ENCODE results near the gene C9orf72.

Gene C9orf72

DNA sequence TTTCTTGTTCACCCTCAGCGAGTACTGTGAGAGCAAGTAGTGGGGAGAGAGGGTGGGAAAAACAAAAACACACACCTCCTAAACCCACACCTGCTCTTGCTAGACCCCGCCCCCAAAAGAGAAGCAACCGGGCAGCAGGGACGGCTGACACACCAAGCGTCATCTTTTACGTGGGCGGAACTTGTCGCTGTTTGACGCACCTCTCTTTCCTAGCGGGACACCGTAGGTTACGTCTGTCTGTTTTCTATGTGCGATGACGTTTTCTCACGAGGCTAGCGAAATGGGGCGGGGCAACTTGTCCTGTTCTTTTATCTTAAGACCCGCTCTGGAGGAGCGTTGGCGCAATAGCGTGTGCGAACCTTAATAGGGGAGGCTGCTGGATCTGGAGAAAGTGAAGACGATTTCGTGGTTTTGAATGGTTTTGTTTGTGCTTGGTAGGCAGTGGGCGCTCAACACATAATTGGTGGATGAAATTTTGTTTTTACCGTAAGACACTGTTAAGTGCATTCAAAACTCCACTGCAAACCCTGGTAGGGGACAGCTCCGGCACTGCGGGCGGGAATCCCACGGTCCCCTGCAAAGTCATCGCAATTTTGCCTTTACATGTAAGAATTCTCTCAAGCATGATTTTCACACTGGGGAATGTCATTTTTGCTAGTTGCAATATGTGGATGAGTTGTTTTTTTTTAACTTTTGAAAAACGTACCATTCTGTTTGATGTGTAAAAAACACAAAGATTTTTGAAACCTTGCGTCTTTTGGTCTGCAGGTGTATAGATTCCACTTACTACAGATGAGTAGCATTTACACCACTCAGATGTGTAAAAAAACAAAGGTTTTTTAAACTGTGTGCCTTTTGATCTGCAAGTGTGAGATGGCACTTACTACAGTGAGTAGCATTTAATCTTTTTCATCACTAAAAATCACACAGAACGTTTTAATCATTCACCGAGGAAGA lies 631 bp upstream of the C9orf72 start:
- no peak for TF ChIP-seq ZFX (IDR thresholded peaks at IDR 0.05)
- TF ChIP-seq, protein P1, sequence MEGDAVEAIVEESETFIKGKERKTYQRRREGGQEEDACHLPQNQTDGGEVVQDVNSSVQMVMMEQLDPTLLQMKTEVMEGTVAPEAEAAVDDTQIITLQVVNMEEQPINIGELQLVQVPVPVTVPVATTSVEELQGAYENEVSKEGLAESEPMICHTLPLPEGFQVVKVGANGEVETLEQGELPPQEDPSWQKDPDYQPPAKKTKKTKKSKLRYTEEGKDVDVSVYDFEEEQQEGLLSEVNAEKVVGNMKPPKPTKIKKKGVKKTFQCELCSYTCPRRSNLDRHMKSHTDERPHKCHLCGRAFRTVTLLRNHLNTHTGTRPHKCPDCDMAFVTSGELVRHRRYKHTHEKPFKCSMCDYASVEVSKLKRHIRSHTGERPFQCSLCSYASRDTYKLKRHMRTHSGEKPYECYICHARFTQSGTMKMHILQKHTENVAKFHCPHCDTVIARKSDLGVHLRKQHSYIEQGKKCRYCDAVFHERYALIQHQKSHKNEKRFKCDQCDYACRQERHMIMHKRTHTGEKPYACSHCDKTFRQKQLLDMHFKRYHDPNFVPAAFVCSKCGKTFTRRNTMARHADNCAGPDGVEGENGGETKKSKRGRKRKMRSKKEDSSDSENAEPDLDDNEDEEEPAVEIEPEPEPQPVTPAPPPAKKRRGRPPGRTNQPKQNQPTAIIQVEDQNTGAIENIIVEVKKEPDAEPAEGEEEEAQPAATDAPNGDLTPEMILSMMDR (conservative IDR thresholded peaks at IDR 0.05) = no peak
- H3K27ac ChIP-seq = peak overlapping the region; percentile 72

DNA sequence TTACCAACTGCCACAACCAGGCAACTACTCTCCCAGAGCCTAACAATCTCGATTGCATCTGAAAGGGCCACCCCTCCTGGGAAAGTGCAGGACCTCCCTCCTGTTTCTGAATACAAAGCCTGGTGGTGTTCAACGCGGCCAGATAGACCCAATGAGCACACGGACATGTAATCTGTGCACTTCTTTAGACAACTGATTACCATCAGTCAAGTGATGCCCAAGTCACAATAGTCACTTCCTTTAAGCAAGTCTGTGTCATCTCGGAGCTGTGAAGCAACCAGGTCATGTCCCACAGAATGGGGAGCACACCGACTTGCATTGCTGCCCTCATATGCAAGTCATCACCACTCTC lies 739 bp downstream of the C9orf72 start:
- H3K27ac ChIP-seq = peak overlapping the region; percentile 72
- TF ChIP-seq, protein P1 (conservative IDR thresholded peaks at IDR 0.05) = no peak
- no peak for TF ChIP-seq ZFX (IDR thresholded peaks at IDR 0.05)

DNA sequence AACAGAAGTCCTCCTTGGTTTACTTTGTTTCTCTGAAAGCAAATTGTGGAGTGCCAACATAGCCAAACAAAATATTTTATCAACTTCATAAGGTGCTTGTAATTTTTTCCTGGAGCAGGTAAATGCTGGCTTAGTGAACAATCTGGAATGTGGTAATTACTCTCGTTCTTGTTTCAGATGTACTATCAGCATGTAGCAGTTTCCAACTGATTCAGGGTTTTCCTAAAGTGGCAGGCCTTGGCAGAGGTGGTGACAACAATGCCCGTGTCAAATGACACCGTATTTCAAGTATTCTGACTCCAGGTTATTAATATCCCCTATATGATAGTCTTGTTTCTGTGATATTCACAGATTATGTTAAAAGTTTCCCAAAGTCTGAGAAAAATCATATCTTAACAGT lies 1.2 kb downstream of the C9orf72 start:
- H3K27ac ChIP-seq = no peak overlapping the region
- TF ChIP-seq ZFX (IDR thresholded peaks at IDR 0.05) = no peak
- TF ChIP-seq, protein P1 (conservative IDR thresholded peaks at IDR 0.05) = no peak

DNA sequence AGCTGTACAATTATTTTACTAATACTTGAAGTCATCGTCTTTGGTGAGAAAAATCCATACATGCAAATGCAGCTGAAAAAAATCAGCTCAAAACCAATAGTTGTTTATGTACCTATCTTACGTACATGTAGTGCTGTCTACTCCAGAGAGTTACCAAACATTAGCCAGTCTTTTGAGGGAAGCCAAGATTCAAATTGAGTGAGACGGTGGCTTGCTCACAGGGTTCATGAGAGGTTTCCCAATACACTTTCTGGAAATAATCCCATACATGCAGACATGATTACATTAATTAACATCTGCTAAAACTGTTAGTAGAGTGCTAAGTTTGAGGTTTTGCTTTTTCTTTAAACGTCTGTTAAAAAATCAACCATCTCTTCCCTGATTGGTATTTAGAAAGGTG lies 2.3 kb downstream of the C9orf72 start:
- no peak overlapping the region for H3K27ac ChIP-seq
- TF ChIP-seq, protein P1 (conservative IDR thresholded peaks at IDR 0.05) = no peak
- no peak for TF ChIP-seq ZFX (IDR thresholded peaks at IDR 0.05)

DNA sequence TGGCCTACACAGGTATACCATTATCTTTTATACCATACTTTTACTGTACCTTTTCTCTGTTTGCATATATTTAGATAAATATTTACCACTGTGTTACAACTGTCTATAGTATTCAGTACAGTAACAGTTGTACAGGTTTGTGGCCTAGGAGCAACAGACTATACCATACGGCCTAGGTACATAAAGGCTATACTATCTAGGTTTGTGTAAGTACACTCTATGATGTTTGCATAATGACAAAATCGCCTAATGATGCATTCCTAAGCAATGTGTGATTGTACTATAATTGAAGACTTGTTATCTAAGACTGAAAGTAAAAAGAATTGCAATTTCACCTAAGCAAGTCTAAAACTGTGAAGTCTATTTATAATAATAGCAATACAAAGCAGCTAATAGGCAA lies 3.9 kb downstream of the C9orf72 start:
- TF ChIP-seq ZFX (IDR thresholded peaks at IDR 0.05) = no peak
- TF ChIP-seq, protein P1 (conservative IDR thresholded peaks at IDR 0.05) = no peak

DNA sequence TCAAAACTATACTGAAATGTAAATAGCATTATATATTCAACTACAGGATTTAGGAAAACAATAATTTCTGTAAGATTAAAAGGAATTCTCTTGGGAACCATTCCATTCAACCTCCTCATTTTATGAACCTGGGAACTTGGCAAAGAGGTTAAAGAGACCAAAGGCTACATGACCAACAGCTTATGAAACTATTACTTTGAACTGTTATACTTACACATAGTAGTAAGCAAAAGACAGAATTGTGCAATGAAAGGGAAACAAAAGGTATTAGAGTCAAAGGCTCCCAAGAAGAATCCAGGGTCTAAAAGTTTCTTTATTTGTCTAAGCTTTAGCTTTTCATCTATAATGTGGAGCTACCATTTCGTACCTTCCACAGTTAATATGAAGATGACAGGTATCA lies 7.2 kb downstream of the C9orf72 start:
- no peak for TF ChIP-seq ZFX (IDR thresholded peaks at IDR 0.05)
- TF ChIP-seq, protein P1 (conservative IDR thresholded peaks at IDR 0.05) = no peak
- no peak overlapping the region for H3K27ac ChIP-seq

More for the DNA sequence above, 3.9 kb downstream of the C9orf72 start:
- H3K27ac ChIP-seq = no peak overlapping the region

DNA sequence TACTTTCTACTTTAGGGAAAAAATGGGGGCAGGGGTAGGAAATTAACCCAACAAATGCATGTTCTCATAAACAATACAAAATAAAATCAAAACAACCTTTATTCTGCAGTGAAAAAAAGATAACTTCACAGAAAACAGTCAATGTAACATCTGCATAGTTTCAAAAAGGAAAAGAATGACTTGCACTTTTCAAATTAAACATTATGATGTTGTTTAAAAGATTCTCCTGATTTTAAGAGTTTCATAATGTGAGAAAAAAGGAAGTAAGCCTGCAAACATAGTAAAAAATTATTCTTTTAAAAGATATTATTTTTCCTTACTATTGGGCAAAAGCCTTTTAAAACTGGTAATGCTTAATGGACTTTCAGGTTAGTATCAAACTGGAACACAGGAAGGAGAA lies 7.6 kb downstream of the C9orf72 start:
- no peak overlapping the region for H3K27ac ChIP-seq
- TF ChIP-seq, protein P1 (conservative IDR thresholded peaks at IDR 0.05) = no peak
- TF ChIP-seq ZFX (IDR thresholded peaks at IDR 0.05) = no peak
